GM10248 (cell line): ENCODE data around the gene EHD4.

ENCODE experiments used
- CTCF ChIA-PET: fragments of 300-600 bp; sonication (Branson Sonifier 250); formaldehyde crosslinking; extraction: SDS; loops from one replicate; lab custom pipeline; 2021; ENCODE audit warnings: antibody characterized with exemption; lab: Yijun Ruan, JAX
- POLR2A ChIA-PET: fragments of 350-650 bp; sonication (Branson Sonifier 250); formaldehyde crosslinking; extraction: SDS; loops from one replicate; lab custom pipeline; 2020; ENCODE audit warnings: antibody characterized with exemption; lab: Yijun Ruan, JAX
- DNase-seq: peaks from one replicate; pipeline ENCODE4 v3.0.0; 2012; ENCODE audit errors: extremely low spot score
- TF ChIP-seq, protein P1 (sequence below): IDR thresholded peaks from 2 replicates; pipeline ENCODE4 v1.5.1; 2012; ENCODE audit warnings: mild to moderate bottlenecking, low read depth; ENCODE audit errors: extremely low read depth, missing control alignments, control extremely low read depth

The EHD4 gene

DNA sequence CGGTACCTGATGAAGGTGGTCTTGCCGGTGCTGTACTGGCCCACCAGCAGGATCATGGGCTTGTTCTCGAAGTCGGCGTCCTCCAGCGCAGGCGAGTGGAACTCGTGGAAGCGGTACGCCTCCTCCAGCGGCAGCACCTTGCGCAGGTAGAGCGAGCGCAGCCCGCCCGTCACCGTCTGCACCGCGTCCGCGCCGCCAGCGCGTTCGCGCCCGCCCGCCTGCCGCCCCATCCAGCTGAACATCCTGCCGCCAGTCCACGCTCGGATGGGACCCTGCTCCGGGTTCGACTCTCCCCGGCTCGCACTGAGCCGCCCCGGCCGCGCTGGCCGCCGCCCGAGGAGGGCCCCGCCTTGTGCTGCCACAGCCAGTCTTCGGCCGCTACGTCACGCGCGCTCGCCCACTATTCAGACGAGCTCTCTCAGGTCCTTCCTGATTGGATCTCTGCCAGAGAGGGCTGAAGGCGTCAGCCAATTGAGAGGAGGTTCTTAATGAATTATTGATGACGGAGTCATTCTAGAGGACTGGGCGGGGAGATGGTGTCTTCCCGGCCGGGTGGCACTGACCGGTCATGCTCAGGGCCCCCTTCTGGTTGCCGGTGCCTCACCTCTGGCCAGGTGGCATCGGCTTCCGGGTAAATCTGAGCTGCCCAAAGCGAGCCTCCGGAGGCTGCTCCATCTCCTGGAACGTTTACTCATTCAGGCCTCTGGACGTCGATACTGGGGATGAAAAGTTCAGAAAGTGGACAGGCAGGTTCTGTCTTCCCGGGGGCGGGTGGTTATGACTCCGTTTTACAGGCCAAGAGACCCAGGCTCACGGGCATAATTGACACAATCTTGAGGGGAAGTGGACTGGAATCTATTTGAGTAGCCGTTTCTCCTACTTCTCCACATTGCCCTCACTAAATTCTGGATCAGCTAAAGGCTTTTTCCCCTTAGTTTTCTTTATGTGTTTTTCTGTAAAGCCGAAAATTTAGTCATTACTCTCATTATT is at the start of gene EHD4:
TSS of gene EHD4 (minus strand) at position 305 of the 990 bp plus-strand sequence. CDS start at position 242, 63 bp downstream.
- peak; percentile 96 for DNase-seq
- ChIA-PET CTCF (interaction anchor here (0.7 to 4.4 kb wide), 12 partner anchors 9 to 200 kb away, joined by 3 to 19 read pairs (median 6); partner anchors contain the start of gene MAPKBP1), POLR2A (interaction anchor here (0.5 to 2.1 kb wide), 11 partner anchors 11 to 394 kb away, joined by 3 to 6 read pairs (median 4); no protein-coding TSS in a partner anchor)
- TF ChIP-seq, protein P1, sequence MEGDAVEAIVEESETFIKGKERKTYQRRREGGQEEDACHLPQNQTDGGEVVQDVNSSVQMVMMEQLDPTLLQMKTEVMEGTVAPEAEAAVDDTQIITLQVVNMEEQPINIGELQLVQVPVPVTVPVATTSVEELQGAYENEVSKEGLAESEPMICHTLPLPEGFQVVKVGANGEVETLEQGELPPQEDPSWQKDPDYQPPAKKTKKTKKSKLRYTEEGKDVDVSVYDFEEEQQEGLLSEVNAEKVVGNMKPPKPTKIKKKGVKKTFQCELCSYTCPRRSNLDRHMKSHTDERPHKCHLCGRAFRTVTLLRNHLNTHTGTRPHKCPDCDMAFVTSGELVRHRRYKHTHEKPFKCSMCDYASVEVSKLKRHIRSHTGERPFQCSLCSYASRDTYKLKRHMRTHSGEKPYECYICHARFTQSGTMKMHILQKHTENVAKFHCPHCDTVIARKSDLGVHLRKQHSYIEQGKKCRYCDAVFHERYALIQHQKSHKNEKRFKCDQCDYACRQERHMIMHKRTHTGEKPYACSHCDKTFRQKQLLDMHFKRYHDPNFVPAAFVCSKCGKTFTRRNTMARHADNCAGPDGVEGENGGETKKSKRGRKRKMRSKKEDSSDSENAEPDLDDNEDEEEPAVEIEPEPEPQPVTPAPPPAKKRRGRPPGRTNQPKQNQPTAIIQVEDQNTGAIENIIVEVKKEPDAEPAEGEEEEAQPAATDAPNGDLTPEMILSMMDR, result peak; percentile 47

DNA sequence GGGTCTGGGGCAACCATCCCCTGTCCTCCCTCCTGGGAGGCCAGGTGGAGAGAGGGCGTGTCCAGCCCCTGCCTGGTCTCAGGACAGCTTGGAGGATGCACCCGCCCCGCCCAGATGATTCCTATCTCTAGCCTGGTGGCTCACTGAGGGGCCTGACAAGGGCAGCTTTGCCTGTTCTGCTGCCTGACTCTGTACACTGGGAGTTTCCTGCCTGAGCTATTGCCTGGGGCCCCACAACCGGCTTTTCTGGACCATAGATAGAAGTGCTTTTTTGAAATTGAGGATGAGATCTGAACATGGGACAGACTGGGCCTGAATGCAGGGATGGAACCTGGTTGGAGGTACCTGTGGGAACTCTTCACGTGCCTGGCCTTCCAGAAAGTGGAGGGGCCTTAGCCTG is 49.2 kb upstream of the EHD4 start:
- TF ChIP-seq, protein P1, result no peak
- POLR2A ChIA-PET, result no interaction called here
- no peak for DNase-seq
- CTCF ChIA-PET, result interaction anchor here (1.0 to 5.9 kb wide), 3 partner anchors 29 to 63 kb away, joined by 3 to 22 read pairs (median 6); no protein-coding TSS in a partner anchor

- CTCF ChIA-PET, result interaction anchor here (5.9 kb wide), 1 partner anchor 31 kb away, joined by 22 read pairs; no protein-coding TSS in a partner anchor
- TF ChIP-seq, protein P1, result no peak
- no peak for DNase-seq
- POLR2A ChIA-PET, result no interaction called here
These were observed 48.4 kb upstream of the EHD4 start, which contains the start of gene PLA2G4E for GRCh38 chr15:42020713-42021273. Gene PLA2G4E, minus strand, starts transcription at chr15:42021042. Its CDS starts 12 bp downstream, at chr15:42021030.

- ChIA-PET POLR2A (no interaction called here), CTCF (interaction anchor here (0.9 to 5.9 kb wide), 4 partner anchors 9 to 66 kb away, joined by 3 to 22 read pairs (median 5); no protein-coding TSS in a partner anchor)
- DNase-seq, result no peak
- TF ChIP-seq, protein P1, result no peak
These were observed 46.2 kb upstream of the EHD4 start for GRCh38 chr15:42018306-42019224.

- DNase-seq, result no peak
- ChIA-PET CTCF (no interaction called here), POLR2A (no interaction called here)
- TF ChIP-seq, protein P1, result no peak
These were observed 44.6 kb upstream of the EHD4 start for GRCh38 chr15:42016971-42017370.

DNA sequence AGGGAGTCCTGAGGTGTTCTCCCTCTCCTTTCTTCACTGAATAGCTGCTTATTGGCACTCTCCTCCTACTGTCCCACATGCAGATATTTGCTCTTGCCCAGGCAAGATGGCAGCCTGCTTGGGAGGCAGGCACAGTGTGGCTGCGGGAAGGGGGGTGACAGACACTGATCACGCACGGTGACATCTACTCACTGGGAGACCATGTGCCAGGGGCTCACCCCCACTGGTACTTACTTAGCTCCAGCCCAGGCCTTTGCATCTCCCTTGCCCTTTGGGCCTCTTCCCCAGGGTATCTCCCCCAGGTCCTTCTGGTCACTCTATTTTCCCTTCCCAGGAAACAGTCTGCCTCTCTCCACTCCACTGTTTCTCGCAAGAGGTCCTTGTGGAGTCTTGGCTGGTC is 42.0 kb upstream of the EHD4 start:
- POLR2A ChIA-PET, result no interaction called here
- CTCF ChIA-PET, result interaction anchor here (1.1 kb wide), 1 partner anchor 28 kb away, joined by 3 read pairs; no protein-coding TSS in a partner anchor
- DNase-seq, result no peak
- TF ChIP-seq, protein P1, result no peak
